Measurements from ENCODE around the gene KIF3C. TPM values are rescaled to one million over a fixed set of nuclear protein-coding genes. Genes with fewer than 3 reads are reported as not detected.

Gene KIF3C
- total and polyA plus RNA-seq, 9 of the 15 experiments (the other 6 are each of a cell fraction or from before 2014, with no cell fraction given): 0.69 to 6.7 (median 3.3) TPM

- TF ChIP-seq SIRT6 (IDR thresholded peaks at IDR 0.05; ENCODE audit: low read depth, low read length) (no peak), NFRKB (IDR thresholded peaks at IDR 0.05; ENCODE audit: low read depth) (no peak), PYGO2 (tag; IDR thresholded peaks at IDR 0.05) (no peak), DMBX1 (CRISPR knock-in tag; IDR thresholded peaks at IDR 0.05; ENCODE audit: borderline replicate concordance) (no peak), SMAD4 (CRISPR knock-in tag; conservative IDR thresholded peaks at IDR 0.05) (peak; percentile 35; the same call in 1 of the 2 replicates), CREB1 (IDR thresholded peaks at IDR 0.05) (no peak), CREB1 (CRISPR knock-in tag; IDR thresholded peaks at IDR 0.05) (0 out of 2 replicates have a peak, but pooled peaks have one; percentile 31), BRD4 (IDR thresholded peaks at IDR 0.05) (no peak), HBP1 (CRISPR knock-in tag; IDR thresholded peaks at IDR 0.05) (no peak), ZSCAN29 (IDR thresholded peaks at IDR 0.05) (no peak), NBN (IDR thresholded peaks at IDR 0.05; ENCODE audit: low read depth) (0 out of 2 replicates have a peak, but pooled peaks have one; percentile 61), SPI1 (IDR thresholded peaks at IDR 0.05; ENCODE audit: borderline replicate concordance, low read depth, low read length) (no peak), ZNF780A (CRISPR knock-in tag; IDR thresholded peaks at IDR 0.05) (no peak), BCL6 (CRISPR knock-in tag; IDR thresholded peaks at IDR 0.05) (no peak), TFAM (CRISPR knock-in tag; conservative IDR thresholded peaks at IDR 0.05) (no peak), ZNF507 (tag; conservative IDR thresholded peaks at IDR 0.05) (no peak), CEBPB (tag; IDR thresholded peaks at IDR 0.05) (no peak), MED1 (CRISPR knock-in tag; IDR thresholded peaks at IDR 0.05; ENCODE audit: borderline replicate concordance) (no peak), MTF1 (CRISPR knock-in tag; IDR thresholded peaks at IDR 0.05; ENCODE audit: borderline replicate concordance) (no peak), ZNF197 (CRISPR knock-in tag; IDR thresholded peaks at IDR 0.05; ENCODE audit: low read depth) (no peak), ZKSCAN1 (IDR thresholded peaks at IDR 0.05; ENCODE audit: low read depth, low read length) (no peak), ZNF23 (CRISPR knock-in tag; IDR thresholded peaks at IDR 0.05) (no peak), ZNF124 (CRISPR knock-in tag; IDR thresholded peaks at IDR 0.05) (no peak), SRSF3 (IDR thresholded peaks at IDR 0.05; ENCODE audit: insufficient read depth, low read length) (no peak)
- TF ChIP-seq, protein P1, sequence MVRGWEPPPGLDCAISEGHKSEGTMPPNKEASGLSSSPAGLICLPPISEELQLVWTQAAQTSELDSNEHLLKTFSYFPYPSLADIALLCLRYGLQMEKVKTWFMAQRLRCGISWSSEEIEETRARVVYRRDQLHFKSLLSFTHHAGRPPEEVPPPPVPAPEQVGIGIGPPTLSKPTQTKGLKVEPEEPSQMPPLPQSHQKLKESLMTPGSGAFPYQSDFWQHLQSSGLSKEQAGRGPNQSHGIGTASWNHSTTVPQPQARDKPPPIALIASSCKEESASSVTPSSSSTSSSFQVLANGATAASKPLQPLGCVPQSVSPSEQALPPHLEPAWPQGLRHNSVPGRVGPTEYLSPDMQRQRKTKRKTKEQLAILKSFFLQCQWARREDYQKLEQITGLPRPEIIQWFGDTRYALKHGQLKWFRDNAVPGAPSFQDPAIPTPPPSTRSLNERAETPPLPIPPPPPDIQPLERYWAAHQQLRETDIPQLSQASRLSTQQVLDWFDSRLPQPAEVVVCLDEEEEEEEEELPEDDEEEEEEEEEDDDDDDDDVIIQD (CRISPR knock-in tag; IDR thresholded peaks at IDR 0.05): no peak
- TF ChIP-seq, protein P2, sequence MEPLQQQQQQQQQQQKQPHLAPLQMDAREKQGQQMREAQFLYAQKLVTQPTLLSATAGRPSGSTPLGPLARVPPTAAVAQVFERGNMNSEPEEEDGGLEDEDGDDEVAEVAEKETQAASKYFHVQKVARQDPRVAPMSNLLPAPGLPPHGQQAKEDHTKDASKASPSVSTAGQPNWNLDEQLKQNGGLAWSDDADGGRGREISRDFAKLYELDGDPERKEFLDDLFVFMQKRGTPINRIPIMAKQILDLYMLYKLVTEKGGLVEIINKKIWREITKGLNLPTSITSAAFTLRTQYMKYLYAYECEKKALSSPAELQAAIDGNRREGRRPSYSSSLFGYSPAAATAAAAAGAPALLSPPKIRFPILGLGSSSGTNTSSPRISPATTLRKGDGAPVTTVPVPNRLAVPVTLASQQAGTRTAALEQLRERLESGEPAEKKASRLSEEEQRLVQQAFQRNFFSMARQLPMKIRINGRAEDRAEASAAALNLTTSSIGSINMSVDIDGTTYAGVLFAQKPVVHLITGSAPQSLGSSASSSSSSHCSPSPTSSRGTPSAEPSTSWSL (CRISPR knock-in tag; IDR thresholded peaks at IDR 0.05; ENCODE audit: borderline replicate concordance): no peak
Measured at GRCh38 chr2:25982273-25982967, at the start of gene KIF3C (continued).
